Heart right ventricle (tissue), 16 donors: ENCODE measurements around the gene CCDC178. TPM values are rescaled to one million over a fixed set of nuclear protein-coding genes. Genes with fewer than 3 reads are reported as not detected.

Experiments
- ATAC-seq, 8 donors: fragments of 200-7000 bp; cut with Tn5 transposase; one replicate each; pipeline ENCODE4 v1.9.1; 2020; ENCODE audit warnings: mild to moderate bottlenecking in 8 of 8, moderate library complexity in 8 of 8, moderate number of reproducible peaks in 1 of 8
- DNase-seq, 2 donors: peaks; one replicate each; pipeline ENCODE4 v3.0.0-alpha.2; 2020
- H3K27ac ChIP-seq, 10 donors: fragments of 200-600 bp; sonication (generic) in 2 of 10; one replicate each; pipeline versions ENCODE4 v1.5.0 to v1.8.0; 2020 to 2022; ENCODE audit warnings: mild to moderate bottlenecking in 3 of 10
- H3K27me3 ChIP-seq, 7 donors: fragments of 200-600 bp; one replicate each; pipeline ENCODE4 v1.8.0; 2021 to 2022; ENCODE audit warnings: mild to moderate bottlenecking in 2 of 7
- H3K36me3 ChIP-seq, 9 donors: fragments of 200-600 bp; sonication (generic) in 1 of 9; one replicate each; pipeline versions ENCODE4 v1.5.0 to v1.8.0; 2020 to 2022; ENCODE audit warnings: mild to moderate bottlenecking in 2 of 9
- H3K4me1 ChIP-seq, 9 donors: fragments of 200-600 bp; sonication (generic) in 1 of 9; one replicate each; pipeline versions ENCODE4 v1.5.0 to v1.8.0; 2020 to 2022; ENCODE audit warnings: mild to moderate bottlenecking in 4 of 9
- H3K4me3 ChIP-seq, 10 donors: fragments of 200-600 bp; sonication (generic) in 2 of 10; one replicate each; pipeline versions ENCODE4 v1.5.0 to v1.8.0; 2020 to 2022; ENCODE audit warnings: mild to moderate bottlenecking in 7 of 10, moderate library complexity in 2 of 10
- H3K9me3 ChIP-seq, 11 donors: fragments of 200-600 bp in 10 of 11; sonication (generic) in 2 of 11; one replicate each; pipeline versions ENCODE4 v1.5.0 to v1.8.0; 2013 to 2022; ENCODE audit warnings: mild to moderate bottlenecking in 2 of 11, control low read depth in 1 of 11, moderate library complexity in 1 of 11
- WGBS, 2 donors: extraction: QIAGEN DNeasy Blood & Tissue Kit; methylation state at CpG; one replicate each; pipeline ENCODE4 v1.1.7; 2013; ENCODE audit warnings: inconsistent platforms in 1 of 2; 5-methylcytosine and 5-hydroxymethylcytosine counted together
- intact Hi-C, 10 donors: fragments of 100-400 bp; cut with DNase I; formaldehyde crosslinking; loops; one replicate each; pipeline versions ENCODE4 v1.11.1 to v1.14.2; 2022
- polyA plus RNA-seq, 2 donors: library from polyadenylated mRNA; stranded (reverse); fragments of 200-250 nt; gene quantifications; one replicate each; pipeline ENCODE4 v1.2.3, GENCODE V29; 2013
- total RNA-seq, 10 donors: library from RNA; stranded (reverse); fragmentation: NEBNext Ultra II Directional in 3 of 10; extraction: Animal tissue kit (Norgen Biotek cat#: 25700) in 3 of 10; gene quantifications; one replicate each; pipeline versions ENCODE4 v1.2.1 to v1.2.4, GENCODE V29; 2021 to 2023
- TF ChIP-seq, protein P1 (sequence below), 9 donors: fragments of 200-600 bp; sonication (generic) in 2 of 9; IDR thresholded peaks; one replicate each; pipeline versions ENCODE4 v1.5.0 to v1.8.0; 2021 to 2022; ENCODE audit warnings: antibody characterized with exemption in 9 of 9, mild to moderate bottlenecking in 5 of 9, moderate library complexity in 1 of 9
- donor health status: Arrhythmogenic right ventricular cardiomyopathy.
- donor health status: ischemic (EF 13 %, LVEDD 7.1; RV severe dilation, severe dysfunction).
- donor health status: healthy with polysubstance abuse.
- donor health status: DM: no; HTN: yes; CAD: no.
- donor health status: DM: no; HTN: no; CAD: no.
- donor health status: ischemic (EF 25% LVEDD 6.9; RV normal size, moderate dysfunction).
- donor health status: ischemic (EF 25% LVEDD 5.7; RV mildly dilated, moderate dysfunction).
- donor health status: healthy.
- donor health status: DM: yes; HTN: yes; CAD: no.
- donor health status: Ischemic cardiomyopathy.
- donor health status: ischemic (EF 35%, LVEDD 5.7; RV mildly dilated, moderate dysfunction).
- donor health status: nonischemic (EF 11% LVEDD 7.7; RV severe dilation, severe dysfunction).
- donor health status: DM: yes; HTN: yes; CAD: no.
- donor health status: PGD.
- donor health status: ischemic (EF 29% LVEDD 5.4; RV normal size, mild dysfunction).
- donor health status: nonischemic (EF 23%, LVEDD 6.1; RV moderate dilation, normal function).

The CCDC178 gene
- total and polyA plus RNA-seq, 12 donors = 0.28 to 1.5 (median 0.43) TPM; not detected in 6

GRCh38 chr18:33090461-33090860 lies 350.1 kb downstream of the CCDC178 start:
- Histone ChIP-seq H3K27ac (no peak overlapping the region), H3K4me3 (no peak overlapping the region), H3K9me3 (no peaks in the 10 kb centered on the region), H3K27me3 (no peaks in the 10 kb centered on the region), H3K4me1 (no peaks in the 10 kb centered on the region), H3K36me3 (no peaks in the 10 kb centered on the region)
- TF ChIP-seq, protein P1, sequence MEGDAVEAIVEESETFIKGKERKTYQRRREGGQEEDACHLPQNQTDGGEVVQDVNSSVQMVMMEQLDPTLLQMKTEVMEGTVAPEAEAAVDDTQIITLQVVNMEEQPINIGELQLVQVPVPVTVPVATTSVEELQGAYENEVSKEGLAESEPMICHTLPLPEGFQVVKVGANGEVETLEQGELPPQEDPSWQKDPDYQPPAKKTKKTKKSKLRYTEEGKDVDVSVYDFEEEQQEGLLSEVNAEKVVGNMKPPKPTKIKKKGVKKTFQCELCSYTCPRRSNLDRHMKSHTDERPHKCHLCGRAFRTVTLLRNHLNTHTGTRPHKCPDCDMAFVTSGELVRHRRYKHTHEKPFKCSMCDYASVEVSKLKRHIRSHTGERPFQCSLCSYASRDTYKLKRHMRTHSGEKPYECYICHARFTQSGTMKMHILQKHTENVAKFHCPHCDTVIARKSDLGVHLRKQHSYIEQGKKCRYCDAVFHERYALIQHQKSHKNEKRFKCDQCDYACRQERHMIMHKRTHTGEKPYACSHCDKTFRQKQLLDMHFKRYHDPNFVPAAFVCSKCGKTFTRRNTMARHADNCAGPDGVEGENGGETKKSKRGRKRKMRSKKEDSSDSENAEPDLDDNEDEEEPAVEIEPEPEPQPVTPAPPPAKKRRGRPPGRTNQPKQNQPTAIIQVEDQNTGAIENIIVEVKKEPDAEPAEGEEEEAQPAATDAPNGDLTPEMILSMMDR (IDR thresholded peaks at IDR 0.05) = no peak
- WGBS, 2 donors = 55 to 71% methylated on average over 4 of the region's 4 CpGs
- intact Hi-C loops = no loop called here
- no peak for ATAC-seq
- DNase-seq = no peak

- 62 to 74% methylated on average over 2 of the region's 2 CpGs for WGBS, 2 donors
- H3K27ac ChIP-seq = no peak overlapping the region
- intact Hi-C loops = no loop called here
- no peaks in the 10 kb centered on the region for H3K27me3 ChIP-seq
- no peaks in the 10 kb centered on the region for H3K4me1 ChIP-seq
- TF ChIP-seq, protein P1 (IDR thresholded peaks at IDR 0.05) = no peak
- ATAC-seq = no peak
- H3K4me3 ChIP-seq = no peak overlapping the region
- H3K36me3 ChIP-seq = no peaks in the 10 kb centered on the region
- DNase-seq = no peak
- H3K9me3 ChIP-seq = peaks cover 0 to 21% (median 0%) of the 10 kb centered on the region in 11 donors
Measured at GRCh38 chr18:33076601-33077000, 363.9 kb downstream of the CCDC178 start.

GRCh38 chr18:33074125-33074524 lies 366.4 kb downstream of the CCDC178 start:
- Histone ChIP-seq H3K9me3 (peaks cover 0 to 20% (median 0%) of the 10 kb centered on the region in 11 donors), H3K4me1 (no peaks in the 10 kb centered on the region), H3K27me3 (no peaks in the 10 kb centered on the region), H3K4me3 (no peak overlapping the region), H3K27ac (no peak overlapping the region), H3K36me3 (no peaks in the 10 kb centered on the region)
- no peak for DNase-seq
- no peak for ATAC-seq
- WGBS, 2 donors = 88 to 92% methylated on average over 3 of the region's 3 CpGs
- intact Hi-C loops = no loop called here
- TF ChIP-seq, protein P1 (IDR thresholded peaks at IDR 0.05) = no peak

- TF ChIP-seq, protein P1 (IDR thresholded peaks at IDR 0.05) = no peak
- Histone ChIP-seq H3K36me3 (no peaks in the 10 kb centered on the region), H3K27ac (no peak overlapping the region), H3K4me1 (no peaks in the 10 kb centered on the region), H3K27me3 (no peaks in the 10 kb centered on the region), H3K4me3 (no peak overlapping the region), H3K9me3 (peaks cover 0 to 24% (median 0%) of the 10 kb centered on the region in 11 donors)
- ATAC-seq (no peak), DNase-seq (no peak)
- intact Hi-C loops = loop anchor here in 1 of 10 donors (10.0 kb wide), 1 partner anchor 58 kb away; no protein-coding TSS in a partner anchor
- whole genome bisulfite sequencing, 2 donors = 82 to 88% methylated on average over 6 of the region's 6 CpGs
Measured at GRCh38 chr18:33062834-33063364, 377.6 kb downstream of the CCDC178 start.
